ENCODE data around the gene MACROD2. TPM values are rescaled to one million over a fixed set of nuclear protein-coding genes. Genes with fewer than 3 reads are reported as not detected.

The MACROD2 gene
- total RNA-seq, 1 donor from 2014 or later, result not detected

DNA sequence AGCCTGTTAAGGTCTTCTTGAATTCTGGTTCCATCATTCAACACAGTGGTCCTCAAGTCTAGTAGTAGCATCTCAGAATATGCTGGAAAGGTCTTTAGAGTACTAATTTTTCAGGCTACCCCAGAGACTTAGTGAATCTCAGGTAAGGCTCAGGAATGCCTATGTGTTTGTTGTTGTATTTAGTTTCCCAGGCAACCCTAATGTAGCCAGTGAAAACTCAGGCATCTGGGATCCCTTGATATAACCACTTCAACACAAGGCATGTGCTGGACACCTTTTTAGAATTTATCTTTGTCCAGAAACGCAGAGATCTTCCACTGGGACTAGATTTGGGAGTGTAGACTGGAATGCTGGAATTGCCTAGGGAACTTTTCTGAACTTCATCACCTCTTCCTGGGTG lies 940.0 kb downstream of the MACROD2 start:
- Mint-ChIP-seq H3K4me1 (ENCODE audit: low read depth) (no peaks in the 10 kb centered on the region), H3K9me3 (peaks cover 45% of the 10 kb centered on the region), H3K4me3 (ENCODE audit: low read depth) (no peak overlapping the region), H3K36me3 (ENCODE audit: low read depth) (no peaks in the 10 kb centered on the region), H3K27me3 (ENCODE audit: low read depth) (no peaks in the 10 kb centered on the region), H3K27ac (no peak overlapping the region)
- intact Hi-C loops (cut with micrococcal nuclease), result no loop called here
- no peak for DNase-seq (ENCODE audit: low spot score)

GRCh38 chr20:14937021-14937420 lies 941.7 kb downstream of the MACROD2 start:
- Mint-ChIP-seq H3K27ac (no peak overlapping the region), H3K27me3 (ENCODE audit: low read depth) (no peaks in the 10 kb centered on the region), H3K4me1 (ENCODE audit: low read depth) (no peaks in the 10 kb centered on the region), H3K36me3 (ENCODE audit: low read depth) (no peaks in the 10 kb centered on the region), H3K9me3 (peaks cover 58% of the 10 kb centered on the region), H3K4me3 (ENCODE audit: low read depth) (no peak overlapping the region)
- intact Hi-C loops (cut with micrococcal nuclease), result no loop called here
- DNase-seq (ENCODE audit: low spot score), result no peak

- DNase-seq (ENCODE audit: low spot score), result no peak
- no peak overlapping the region for H3K27ac Mint-ChIP-seq
- peaks cover 66% of the 10 kb centered on the region for H3K9me3 Mint-ChIP-seq
- H3K4me3 Mint-ChIP-seq (ENCODE audit: low read depth), result no peak overlapping the region
- intact Hi-C loops (cut with micrococcal nuclease), result no loop called here
- H3K36me3 Mint-ChIP-seq (ENCODE audit: low read depth), result no peaks in the 10 kb centered on the region
- no peaks in the 10 kb centered on the region for H3K27me3 Mint-ChIP-seq (ENCODE audit: low read depth)
- H3K4me1 Mint-ChIP-seq (ENCODE audit: low read depth), result no peaks in the 10 kb centered on the region
These were observed 942.5 kb downstream of the MACROD2 start for GRCh38 chr20:14937846-14938245.

DNA sequence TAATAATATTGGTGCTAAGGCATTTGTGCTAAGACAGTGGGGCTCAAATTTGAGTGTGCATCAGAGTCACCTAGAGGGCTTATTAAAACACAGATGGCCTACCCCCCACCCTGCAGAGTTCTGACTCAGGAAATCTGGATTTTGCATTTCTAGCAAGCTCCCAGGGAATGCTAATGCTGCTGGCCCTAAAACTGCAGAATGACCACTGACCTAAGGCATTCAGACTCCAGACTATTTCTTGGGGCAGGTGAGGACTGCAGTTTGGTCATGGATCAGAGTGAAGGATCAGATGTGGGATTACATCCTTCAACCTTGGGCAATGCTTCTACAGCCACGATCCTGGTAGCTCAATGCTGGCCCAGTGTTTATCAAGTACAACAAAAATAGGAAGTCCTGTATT lies 952.2 kb downstream of the MACROD2 start:
- intact Hi-C loops (cut with micrococcal nuclease), result no loop called here
- Mint-ChIP-seq H3K9me3 (peaks cover 26% of the 10 kb centered on the region), H3K4me1 (ENCODE audit: low read depth) (no peaks in the 10 kb centered on the region), H3K4me3 (ENCODE audit: low read depth) (no peak overlapping the region), H3K27me3 (ENCODE audit: low read depth) (no peaks in the 10 kb centered on the region), H3K27ac (no peak overlapping the region), H3K36me3 (ENCODE audit: low read depth) (no peaks in the 10 kb centered on the region)
- DNase-seq (ENCODE audit: low spot score), result no peak

DNA sequence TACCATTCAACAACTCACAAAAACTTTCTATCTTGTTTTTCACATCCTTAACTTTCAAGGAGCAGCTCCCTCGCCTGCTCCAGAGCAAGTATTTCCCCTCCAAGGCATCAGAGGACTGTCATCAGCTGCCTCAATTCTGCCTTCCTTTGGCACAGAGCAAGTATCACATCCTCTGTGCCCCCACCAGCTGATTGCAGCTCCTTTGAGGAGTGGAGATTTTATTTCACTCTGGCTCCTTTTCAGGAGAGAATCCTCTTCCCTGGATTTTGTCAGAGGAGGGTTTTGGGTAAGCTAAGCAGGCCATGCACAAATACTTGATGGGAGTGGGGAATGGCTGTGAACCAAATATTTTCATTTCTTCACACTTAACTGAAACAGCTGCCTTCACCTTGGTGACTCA lies 952.6 kb downstream of the MACROD2 start:
- no peaks in the 10 kb centered on the region for H3K4me1 Mint-ChIP-seq (ENCODE audit: low read depth)
- no peaks in the 10 kb centered on the region for H3K27me3 Mint-ChIP-seq (ENCODE audit: low read depth)
- peaks cover 22% of the 10 kb centered on the region for H3K9me3 Mint-ChIP-seq
- H3K4me3 Mint-ChIP-seq (ENCODE audit: low read depth), result no peak overlapping the region
- H3K36me3 Mint-ChIP-seq (ENCODE audit: low read depth), result no peaks in the 10 kb centered on the region
- no peak overlapping the region for H3K27ac Mint-ChIP-seq
- intact Hi-C loops (cut with micrococcal nuclease), result no loop called here
- DNase-seq (ENCODE audit: low spot score), result no peak

GRCh38 chr20:14948416-14948815 lies 953.1 kb downstream of the MACROD2 start:
- DNase-seq (ENCODE audit: low spot score), result no peak
- no peak overlapping the region for H3K4me3 Mint-ChIP-seq (ENCODE audit: low read depth)
- no peak overlapping the region for H3K27ac Mint-ChIP-seq
- peaks cover 20% of the 10 kb centered on the region for H3K9me3 Mint-ChIP-seq
- H3K36me3 Mint-ChIP-seq (ENCODE audit: low read depth), result no peaks in the 10 kb centered on the region
- intact Hi-C loops (cut with micrococcal nuclease), result no loop called here
- no peaks in the 10 kb centered on the region for H3K4me1 Mint-ChIP-seq (ENCODE audit: low read depth)
- H3K27me3 Mint-ChIP-seq (ENCODE audit: low read depth), result no peaks in the 10 kb centered on the region

DNA sequence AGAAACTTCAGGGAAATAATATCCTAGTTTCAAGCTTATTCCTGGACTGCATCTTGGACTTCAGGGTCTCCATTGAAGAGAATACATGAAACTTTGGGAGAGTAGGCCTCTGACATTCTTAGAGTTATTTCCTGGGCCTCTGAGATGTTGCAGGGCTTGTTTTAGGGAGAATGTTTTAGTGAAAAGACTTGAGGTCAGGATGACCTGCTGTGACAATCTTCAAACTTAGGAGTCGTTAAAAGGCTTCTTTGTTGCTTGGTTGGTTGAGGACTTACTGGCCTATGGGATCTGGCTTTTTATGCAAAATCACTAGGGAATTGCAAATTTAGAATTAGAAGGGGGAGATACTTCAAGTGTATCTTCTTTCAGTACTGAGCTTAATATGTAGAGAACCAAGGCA lies 955.3 kb downstream of the MACROD2 start:
- intact Hi-C loops (cut with micrococcal nuclease), result no loop called here

GRCh38 chr20:14951105-14951504 lies 955.8 kb downstream of the MACROD2 start:
- no peak for DNase-seq (ENCODE audit: low spot score)
- Mint-ChIP-seq H3K9me3 (peaks cover 13% of the 10 kb centered on the region), H3K27ac (no peak overlapping the region), H3K36me3 (ENCODE audit: low read depth) (no peaks in the 10 kb centered on the region), H3K27me3 (ENCODE audit: low read depth) (no peaks in the 10 kb centered on the region), H3K4me1 (ENCODE audit: low read depth) (no peaks in the 10 kb centered on the region), H3K4me3 (ENCODE audit: low read depth) (no peak overlapping the region)
- intact Hi-C loops (cut with micrococcal nuclease), result no loop called here

More for the DNA sequence above, 955.3 kb downstream of the MACROD2 start:
- Mint-ChIP-seq H3K9me3 (peaks cover 13% of the 10 kb centered on the region), H3K4me1 (ENCODE audit: low read depth) (no peaks in the 10 kb centered on the region), H3K36me3 (ENCODE audit: low read depth) (no peaks in the 10 kb centered on the region), H3K4me3 (ENCODE audit: low read depth) (no peak overlapping the region), H3K27ac (no peak overlapping the region), H3K27me3 (ENCODE audit: low read depth) (no peaks in the 10 kb centered on the region)
- no peak for DNase-seq (ENCODE audit: low spot score)

- no peaks in the 10 kb centered on the region for H3K27me3 Mint-ChIP-seq (ENCODE audit: low read depth)
These were observed 956.5 kb downstream of the MACROD2 start for GRCh38 chr20:14951707-14952418.

GRCh38 chr20:14953736-14954135 lies 958.4 kb downstream of the MACROD2 start:
- H3K9me3 Mint-ChIP-seq, result peaks cover 18% of the 10 kb centered on the region
- H3K27me3 Mint-ChIP-seq (ENCODE audit: low read depth), result no peaks in the 10 kb centered on the region
- intact Hi-C loops (cut with micrococcal nuclease), result loop anchor here (2.0 kb wide), 1 partner anchor 91 kb away; no protein-coding TSS in a partner anchor
- no peak for DNase-seq (ENCODE audit: low spot score)
- H3K27ac Mint-ChIP-seq, result no peak overlapping the region
- H3K36me3 Mint-ChIP-seq (ENCODE audit: low read depth), result no peaks in the 10 kb centered on the region
- H3K4me3 Mint-ChIP-seq (ENCODE audit: low read depth), result no peak overlapping the region
- H3K4me1 Mint-ChIP-seq (ENCODE audit: low read depth), result no peaks in the 10 kb centered on the region

More at GRCh38 chr20:14951707-14952418, 956.5 kb downstream of the MACROD2 start:
- H3K9me3 Mint-ChIP-seq, result peaks cover 13% of the 10 kb centered on the region
- no peak for DNase-seq (ENCODE audit: low spot score)
- no peak overlapping the region for H3K27ac Mint-ChIP-seq
- no peaks in the 10 kb centered on the region for H3K4me1 Mint-ChIP-seq (ENCODE audit: low read depth)
- intact Hi-C loops (cut with micrococcal nuclease), result no loop called here
- H3K4me3 Mint-ChIP-seq (ENCODE audit: low read depth), result no peak overlapping the region
- H3K36me3 Mint-ChIP-seq (ENCODE audit: low read depth), result no peaks in the 10 kb centered on the region

GRCh38 chr20:14955399-14955798 lies 960.1 kb downstream of the MACROD2 start:
- H3K36me3 Mint-ChIP-seq (ENCODE audit: low read depth), result no peaks in the 10 kb centered on the region
- H3K27ac Mint-ChIP-seq, result no peak overlapping the region
- DNase-seq (ENCODE audit: low spot score), result no peak
- intact Hi-C loops (cut with micrococcal nuclease), result loop anchor here (2.0 kb wide), 1 partner anchor 93 kb away; no protein-coding TSS in a partner anchor
- H3K27me3 Mint-ChIP-seq (ENCODE audit: low read depth), result no peaks in the 10 kb centered on the region
- no peaks in the 10 kb centered on the region for H3K4me1 Mint-ChIP-seq (ENCODE audit: low read depth)
- H3K4me3 Mint-ChIP-seq (ENCODE audit: low read depth), result no peak overlapping the region
- peaks cover 27% of the 10 kb centered on the region for H3K9me3 Mint-ChIP-seq

DNA sequence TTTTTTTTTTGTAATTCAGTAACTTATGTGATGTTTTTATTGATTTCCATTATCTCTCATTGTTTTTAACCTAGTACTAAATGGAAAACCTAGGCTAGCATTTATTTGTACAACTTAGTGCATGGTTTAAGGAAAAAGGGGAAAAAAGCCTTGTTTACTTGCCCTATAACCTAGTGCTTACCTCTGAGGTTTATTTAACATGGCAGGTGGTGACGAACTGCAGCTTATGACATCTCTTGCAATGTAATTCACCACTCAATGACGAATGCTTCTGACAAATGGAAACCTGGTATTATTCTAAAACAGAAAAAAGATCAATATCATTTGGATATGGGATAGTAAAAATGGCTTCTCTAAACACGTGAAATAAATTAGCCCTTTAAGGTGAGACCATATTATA lies 960.7 kb downstream of the MACROD2 start:
- Mint-ChIP-seq H3K4me1 (ENCODE audit: low read depth) (no peaks in the 10 kb centered on the region), H3K27ac (no peak overlapping the region), H3K36me3 (ENCODE audit: low read depth) (no peaks in the 10 kb centered on the region), H3K4me3 (ENCODE audit: low read depth) (no peak overlapping the region), H3K9me3 (peaks cover 24% of the 10 kb centered on the region), H3K27me3 (ENCODE audit: low read depth) (no peaks in the 10 kb centered on the region)
- DNase-seq (ENCODE audit: low spot score), result no peak
- intact Hi-C loops (cut with micrococcal nuclease), result no loop called here

- no peak for DNase-seq (ENCODE audit: low spot score)
These were observed 961.2 kb downstream of the MACROD2 start for GRCh38 chr20:14956538-14956937.

More at GRCh38 chr20:14956538-14956937, 961.2 kb downstream of the MACROD2 start:
- Mint-ChIP-seq H3K27ac (no peak overlapping the region), H3K9me3 (peaks cover 23% of the 10 kb centered on the region), H3K4me1 (ENCODE audit: low read depth) (no peaks in the 10 kb centered on the region), H3K4me3 (ENCODE audit: low read depth) (no peak overlapping the region), H3K27me3 (ENCODE audit: low read depth) (no peaks in the 10 kb centered on the region), H3K36me3 (ENCODE audit: low read depth) (no peaks in the 10 kb centered on the region)
- intact Hi-C loops (cut with micrococcal nuclease), result no loop called here

Data from activated T-helper 2 cell treated with anti-CD3 and anti-CD28 coated beads, Interferon-gamma antibody, Interleukin-2, Interleukin-4, amounts not matched to agents 10 μg/mL and 5 μg/mL and 100 μg/mL, durations not matched to agents 14 hours and 24 hours and 36 hours (primary cell).